Astrocyte of the spinal cord (primary cell): Measurements from ENCODE around the gene GLMP.

Experiments
- DNase-seq: peaks from one replicate; pipeline ENCODE4 v3.0.0; 2011; ENCODE audit warnings: low read depth, low spot score
- H3K4me3 ChIP-seq: 2 replicates; pipeline ENCODE4 v1.5.1; 2011; ENCODE audit warnings: low read depth, mild to moderate bottlenecking, low read length, moderate library complexity
- CTCF ChIP-seq: IDR thresholded peaks from 2 replicates; pipeline ENCODE4 v1.5.1; 2012; ENCODE audit warnings: low read depth, mild to moderate bottlenecking, low read length, inconsistent platforms
- in situ Hi-C: cut with HindIII; loops from 2 replicates; pipeline ENCODE4 v1.10.0; 2017; ENCODE audit warnings: low sequenced_read_pairs

Gene GLMP

GRCh38 chr1:156259805-156260204 is 35.7 kb downstream of the GLMP start:
- in situ Hi-C loops: no loop called here
- no peak for DNase-seq
- H3K4me3 ChIP-seq: no peak overlapping the region
- no peak for TF ChIP-seq CTCF

- no peak for TF ChIP-seq CTCF
- no peak overlapping the region for H3K4me3 ChIP-seq
- in situ Hi-C loops: no loop called here
- DNase-seq: no peak
These were observed 36.6 kb downstream of the GLMP start for GRCh38 chr1:156258859-156259258.

GRCh38 chr1:156257711-156258110 is 37.8 kb downstream of the GLMP start:
- TF ChIP-seq CTCF: no peak
- no peak overlapping the region for H3K4me3 ChIP-seq
- no peak for DNase-seq
- in situ Hi-C loops: no loop called here

- H3K4me3 ChIP-seq: no peak overlapping the region
- TF ChIP-seq CTCF: no peak
- in situ Hi-C loops: no loop called here
- DNase-seq: no peak
These were observed 41.8 kb downstream of the GLMP start for GRCh38 chr1:156253634-156254033.

GRCh38 chr1:156251527-156251926 is 44.0 kb downstream of the GLMP start:
- no peak for DNase-seq
- in situ Hi-C loops: no loop called here
- no peak overlapping the region for H3K4me3 ChIP-seq
- no peak for TF ChIP-seq CTCF

GRCh38 chr1:156249593-156249992 is 45.9 kb downstream of the GLMP start:
- TF ChIP-seq CTCF: no peak
- in situ Hi-C loops: no loop called here
- H3K4me3 ChIP-seq: no peak overlapping the region
- no peak for DNase-seq

GRCh38 chr1:156248323-156248683 is 47.2 kb downstream of the GLMP start:
- no peak overlapping the region for H3K4me3 ChIP-seq
- in situ Hi-C loops: no loop called here
- DNase-seq: no peak
- TF ChIP-seq CTCF: no peak
